ENCODE results near the gene EFTUD2.

Gene EFTUD2

DNA sequence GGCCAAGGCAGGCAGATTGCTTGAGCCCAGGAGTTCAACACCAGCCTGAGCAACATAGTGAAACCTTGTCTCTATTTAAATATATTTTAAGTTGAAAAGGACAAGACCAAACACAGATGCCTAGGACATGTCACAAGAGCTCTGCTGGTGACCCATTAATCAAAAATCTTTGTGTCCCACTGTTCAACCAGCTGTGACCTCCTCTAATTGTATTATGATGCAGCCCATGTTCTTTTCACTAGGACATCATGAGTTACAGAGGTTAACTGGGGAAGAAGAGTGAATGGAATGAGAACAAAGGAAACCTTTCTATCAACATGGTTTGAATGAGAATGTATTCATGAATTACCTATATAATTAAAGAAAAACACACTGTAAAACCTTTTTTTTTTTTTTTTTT, 7.0 kb downstream of the EFTUD2 start:
- Mint-ChIP-seq H3K4me3 (no peak overlapping the region), H3K36me3 (ENCODE audit: low read depth) (peaks cover 12% of the 10 kb centered on the region), H3K9me3 (no peaks in the 10 kb centered on the region), H3K4me1 (ENCODE audit: low read depth) (peaks cover 10% of the 10 kb centered on the region), H3K27me3 (ENCODE audit: low read depth) (no peaks in the 10 kb centered on the region), H3K27ac (no peak overlapping the region)

DNA sequence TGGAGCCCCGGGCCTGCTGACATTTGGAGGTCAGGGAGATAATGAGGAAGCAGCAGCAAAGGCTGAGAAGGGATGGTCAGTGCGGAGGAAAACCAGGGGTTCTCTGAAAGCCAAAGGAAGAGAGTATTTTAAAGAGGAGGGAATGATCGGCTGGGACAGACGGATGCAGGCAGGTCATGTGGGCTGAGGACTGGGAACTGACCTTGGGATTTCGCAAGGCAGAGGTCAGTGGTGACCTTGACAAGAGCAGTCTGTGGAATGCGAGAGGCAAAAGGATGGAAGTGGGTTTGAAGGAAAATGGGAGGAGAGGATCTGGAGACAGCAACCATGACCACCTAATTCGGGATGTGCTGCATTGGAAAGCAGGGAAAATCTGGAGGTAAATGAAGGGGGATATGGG, 10.2 kb downstream of the EFTUD2 start:
- Mint-ChIP-seq H3K9me3 (no peaks in the 10 kb centered on the region), H3K4me1 (ENCODE audit: low read depth) (peaks cover 4% of the 10 kb centered on the region), H3K4me3 (no peak overlapping the region), H3K27ac (no peak overlapping the region), H3K27me3 (ENCODE audit: low read depth) (no peaks in the 10 kb centered on the region), H3K36me3 (ENCODE audit: low read depth) (peaks cover 18% of the 10 kb centered on the region)

DNA sequence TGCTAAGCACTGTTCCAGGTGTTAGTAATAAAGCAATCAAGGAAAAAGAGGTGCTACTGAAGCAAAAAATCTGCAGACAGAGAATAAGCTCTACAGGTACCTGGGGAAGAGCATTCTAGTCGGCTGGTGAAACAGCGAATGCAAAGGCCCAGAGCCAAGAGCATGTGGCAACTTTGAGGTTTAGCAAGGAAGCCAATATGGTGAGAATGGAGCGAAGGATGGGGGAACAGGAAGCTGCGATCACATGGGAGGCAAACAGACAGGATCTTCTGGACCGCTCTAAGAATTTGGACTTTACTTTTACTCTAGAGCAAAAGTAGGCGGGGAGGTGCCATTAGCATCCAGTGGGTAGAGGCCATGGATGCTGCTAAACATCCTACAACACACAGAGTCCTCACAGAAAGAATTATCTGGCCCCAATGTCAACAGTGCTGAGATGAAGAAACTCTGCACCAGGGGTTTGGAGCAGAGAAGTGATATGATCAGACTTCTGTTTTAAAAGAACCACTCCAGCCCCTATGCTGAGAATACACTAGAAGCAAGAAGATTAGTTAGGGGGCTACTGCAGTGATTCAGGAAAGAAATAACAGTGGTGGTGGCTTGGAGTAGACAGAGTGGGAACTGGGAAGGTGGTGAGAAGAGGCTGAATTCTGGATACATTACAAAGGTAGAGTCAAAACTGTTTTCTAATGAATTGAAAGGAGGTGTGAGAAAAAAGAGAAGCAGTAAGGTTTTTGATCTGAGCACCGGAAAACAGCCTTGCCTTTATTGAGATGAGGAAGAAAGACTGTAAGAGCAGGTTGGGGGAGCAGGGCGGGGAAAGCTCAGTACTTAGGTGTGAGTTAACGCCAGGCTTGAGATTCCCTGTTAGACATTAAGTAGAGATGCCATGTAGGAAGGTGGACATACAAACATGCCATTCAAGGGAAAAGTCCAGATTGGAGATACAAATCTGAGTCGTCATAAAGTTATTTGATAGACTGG, 11.0 kb downstream of the EFTUD2 start:
- no peaks in the 10 kb centered on the region for H3K9me3 Mint-ChIP-seq
- H3K27ac Mint-ChIP-seq = no peak overlapping the region
- H3K4me3 Mint-ChIP-seq = no peak overlapping the region
- H3K36me3 Mint-ChIP-seq (ENCODE audit: low read depth) = peaks cover 20% of the 10 kb centered on the region
- no peaks in the 10 kb centered on the region for H3K27me3 Mint-ChIP-seq (ENCODE audit: low read depth)
- peaks cover 4% of the 10 kb centered on the region for H3K4me1 Mint-ChIP-seq (ENCODE audit: low read depth)

DNA sequence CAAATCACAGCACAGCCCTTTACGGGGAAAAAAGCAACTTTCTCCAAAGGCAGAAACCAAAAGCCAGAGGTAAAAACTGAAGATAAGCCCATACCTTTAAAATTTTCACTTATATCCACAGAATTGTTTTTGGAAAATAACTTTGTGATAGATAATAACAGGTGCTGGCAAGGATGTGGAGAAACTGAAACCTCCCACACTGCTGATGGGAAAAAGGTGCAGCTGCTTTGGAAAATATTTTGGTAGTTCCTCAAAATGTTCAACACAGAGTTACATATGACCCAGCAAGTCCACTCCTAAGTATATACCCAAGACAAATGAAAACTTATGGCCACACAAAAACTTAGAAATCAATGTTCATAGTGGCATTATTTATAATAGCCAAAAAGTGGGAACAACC, 12.2 kb downstream of the EFTUD2 start:
- no peaks in the 10 kb centered on the region for H3K27me3 Mint-ChIP-seq (ENCODE audit: low read depth)
- H3K27ac Mint-ChIP-seq = no peak overlapping the region
- peaks cover 29% of the 10 kb centered on the region for H3K36me3 Mint-ChIP-seq (ENCODE audit: low read depth)
- no peaks in the 10 kb centered on the region for H3K9me3 Mint-ChIP-seq
- no peak overlapping the region for H3K4me3 Mint-ChIP-seq
- peaks cover 4% of the 10 kb centered on the region for H3K4me1 Mint-ChIP-seq (ENCODE audit: low read depth)

DNA sequence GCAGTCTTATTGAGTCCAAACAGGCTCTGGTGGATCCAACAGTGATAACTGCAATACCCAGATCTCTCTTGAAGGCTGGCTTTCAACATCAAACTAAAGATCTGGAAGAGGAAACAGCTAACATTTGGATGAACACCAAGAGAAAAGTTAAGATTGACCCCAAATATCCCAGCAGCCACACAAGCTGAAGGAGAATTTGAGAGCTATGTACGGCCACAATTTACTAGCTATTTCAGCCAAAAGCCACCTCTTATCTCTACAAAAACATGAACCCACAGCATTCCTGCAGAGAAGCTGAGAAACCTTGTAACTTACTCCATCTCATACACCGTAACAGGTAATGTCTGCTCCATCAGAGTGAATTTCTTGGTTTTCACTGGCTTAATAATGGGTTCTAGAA, 14.3 kb downstream of the EFTUD2 start:
- H3K36me3 Mint-ChIP-seq (ENCODE audit: low read depth) = peaks cover 34% of the 10 kb centered on the region
- H3K27me3 Mint-ChIP-seq (ENCODE audit: low read depth) = no peaks in the 10 kb centered on the region
- no peak overlapping the region for H3K4me3 Mint-ChIP-seq
- no peak overlapping the region for H3K27ac Mint-ChIP-seq
- no peaks in the 10 kb centered on the region for H3K9me3 Mint-ChIP-seq
- no peaks in the 10 kb centered on the region for H3K4me1 Mint-ChIP-seq (ENCODE audit: low read depth)

DNA sequence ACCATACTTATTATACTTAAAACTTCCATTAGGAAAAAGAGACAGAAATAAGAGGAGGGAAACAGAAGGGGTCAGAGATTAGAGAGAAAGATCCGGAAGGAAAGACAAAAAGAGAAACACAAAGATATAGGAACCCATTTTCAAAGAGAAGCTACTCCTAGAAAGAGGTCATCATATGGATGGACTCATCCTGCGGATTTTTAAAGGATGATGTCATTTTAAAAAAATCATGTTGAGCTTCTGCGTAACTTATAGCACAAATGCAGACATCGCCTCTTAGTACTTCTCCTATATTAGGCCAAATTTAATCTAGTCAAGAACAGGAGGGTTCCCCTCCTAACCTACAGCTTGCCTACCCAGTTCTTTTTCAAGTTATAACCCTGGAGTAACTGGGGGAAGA, 18.1 kb downstream of the EFTUD2 start:
- no peaks in the 10 kb centered on the region for H3K27me3 Mint-ChIP-seq (ENCODE audit: low read depth)
- H3K4me1 Mint-ChIP-seq (ENCODE audit: low read depth) = no peaks in the 10 kb centered on the region
- H3K9me3 Mint-ChIP-seq = no peaks in the 10 kb centered on the region
- H3K36me3 Mint-ChIP-seq (ENCODE audit: low read depth) = peaks cover 42% of the 10 kb centered on the region
- H3K27ac Mint-ChIP-seq = no peak overlapping the region
- no peak overlapping the region for H3K4me3 Mint-ChIP-seq

DNA sequence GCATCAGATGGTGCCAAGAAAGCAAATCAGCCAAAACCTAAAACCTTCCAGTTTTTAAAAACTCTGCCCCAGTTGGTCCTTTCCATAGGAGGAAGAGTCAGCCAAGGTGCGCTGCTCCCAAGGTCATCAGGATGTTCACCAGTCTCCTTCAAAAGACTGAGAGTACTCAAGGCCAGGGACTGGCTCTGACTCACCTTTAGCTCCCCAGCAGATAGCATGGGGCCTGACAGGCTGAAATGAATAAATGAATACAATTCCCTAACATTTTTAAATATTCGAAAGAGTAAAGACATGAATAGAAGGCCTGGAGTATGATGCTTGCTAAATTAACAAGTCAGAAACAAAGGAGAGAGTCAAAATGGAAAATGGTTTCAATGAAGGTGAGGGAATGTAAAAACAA, 19.2 kb downstream of the EFTUD2 start:
- Mint-ChIP-seq H3K27me3 (ENCODE audit: low read depth) (no peaks in the 10 kb centered on the region), H3K9me3 (no peaks in the 10 kb centered on the region), H3K4me1 (ENCODE audit: low read depth) (no peaks in the 10 kb centered on the region), H3K36me3 (ENCODE audit: low read depth) (peaks cover 40% of the 10 kb centered on the region), H3K4me3 (no peak overlapping the region), H3K27ac (no peak overlapping the region)

DNA sequence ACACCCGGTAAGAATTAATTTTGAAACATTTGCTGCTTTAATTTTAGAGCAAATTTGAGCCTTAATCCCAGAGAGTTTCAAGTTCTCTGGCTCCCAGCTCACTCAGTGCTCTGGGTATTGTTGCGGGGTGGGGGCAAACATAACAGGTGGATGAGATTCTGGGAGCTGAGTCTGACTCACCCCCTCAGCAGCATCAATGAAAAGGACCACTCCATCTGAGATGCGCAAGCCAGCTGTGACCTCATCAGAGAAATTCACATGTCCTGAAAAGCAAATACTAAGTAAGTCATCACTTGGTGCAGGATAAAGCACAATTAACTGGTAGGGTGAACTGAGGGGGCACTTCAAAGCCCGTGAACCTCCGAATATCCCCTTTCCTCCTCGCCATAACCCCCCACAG, 19.9 kb downstream of the EFTUD2 start:
- no peaks in the 10 kb centered on the region for H3K27me3 Mint-ChIP-seq (ENCODE audit: low read depth)
- H3K4me3 Mint-ChIP-seq = no peak overlapping the region
- peaks cover 38% of the 10 kb centered on the region for H3K36me3 Mint-ChIP-seq (ENCODE audit: low read depth)
- H3K27ac Mint-ChIP-seq = no peak overlapping the region
- H3K4me1 Mint-ChIP-seq (ENCODE audit: low read depth) = no peaks in the 10 kb centered on the region
- H3K9me3 Mint-ChIP-seq = no peaks in the 10 kb centered on the region

DNA sequence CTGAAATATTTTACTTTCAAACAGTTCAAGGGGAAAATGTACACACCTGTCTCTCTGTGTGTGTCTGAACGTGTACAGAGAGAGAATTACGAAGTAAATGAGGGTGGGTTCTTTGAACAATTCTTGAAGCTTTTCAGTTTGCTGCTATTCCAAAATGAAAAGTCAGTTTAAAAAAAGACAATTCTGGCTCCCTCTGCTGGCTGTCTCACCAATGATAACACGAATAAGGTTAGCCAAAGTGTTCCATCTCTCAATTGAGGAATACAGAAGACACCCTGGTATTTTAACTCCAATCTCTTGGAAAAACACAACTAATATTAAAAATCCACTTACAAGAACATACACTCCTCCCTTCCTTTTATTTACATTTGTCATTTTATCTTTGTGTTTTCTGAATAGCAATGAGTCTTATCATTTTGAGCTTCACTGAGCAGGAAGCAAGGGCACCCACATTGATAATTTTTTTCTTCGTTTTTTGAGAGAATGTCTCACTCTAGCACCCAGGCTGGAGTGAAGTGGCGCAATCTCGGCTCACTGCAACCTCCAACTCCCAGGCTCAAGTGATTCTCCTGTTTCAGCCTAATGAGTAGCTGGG, 20.5 kb downstream of the EFTUD2 start:
- Mint-ChIP-seq H3K9me3 (no peaks in the 10 kb centered on the region), H3K4me1 (ENCODE audit: low read depth) (no peaks in the 10 kb centered on the region), H3K27ac (no peak overlapping the region), H3K36me3 (ENCODE audit: low read depth) (peaks cover 41% of the 10 kb centered on the region), H3K4me3 (no peak overlapping the region), H3K27me3 (ENCODE audit: low read depth) (no peaks in the 10 kb centered on the region)

DNA sequence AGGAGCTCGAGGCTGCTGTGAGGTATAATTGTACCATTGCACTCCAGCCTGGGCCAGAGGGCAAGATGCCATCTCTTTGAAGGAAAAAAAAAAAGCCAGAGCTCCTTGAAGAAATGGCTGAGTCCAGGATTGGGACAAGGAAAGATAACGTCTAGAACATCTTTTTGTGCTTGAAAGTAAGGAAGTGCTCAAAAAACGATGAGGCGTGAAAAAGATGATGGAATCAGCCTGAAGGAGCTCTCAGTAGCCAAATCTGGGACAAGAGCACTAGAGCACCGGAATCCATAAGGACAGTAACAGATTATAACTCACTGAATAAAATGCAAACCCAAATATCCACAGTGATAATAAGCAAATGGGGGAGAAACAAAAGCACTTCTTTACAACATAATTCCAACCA, 22.1 kb downstream of the EFTUD2 start:
- no peaks in the 10 kb centered on the region for H3K4me1 Mint-ChIP-seq (ENCODE audit: low read depth)
- peaks cover 36% of the 10 kb centered on the region for H3K36me3 Mint-ChIP-seq (ENCODE audit: low read depth)
- H3K4me3 Mint-ChIP-seq = no peak overlapping the region
- H3K27ac Mint-ChIP-seq = no peak overlapping the region
- H3K9me3 Mint-ChIP-seq = no peaks in the 10 kb centered on the region
- H3K27me3 Mint-ChIP-seq (ENCODE audit: low read depth) = no peaks in the 10 kb centered on the region

DNA sequence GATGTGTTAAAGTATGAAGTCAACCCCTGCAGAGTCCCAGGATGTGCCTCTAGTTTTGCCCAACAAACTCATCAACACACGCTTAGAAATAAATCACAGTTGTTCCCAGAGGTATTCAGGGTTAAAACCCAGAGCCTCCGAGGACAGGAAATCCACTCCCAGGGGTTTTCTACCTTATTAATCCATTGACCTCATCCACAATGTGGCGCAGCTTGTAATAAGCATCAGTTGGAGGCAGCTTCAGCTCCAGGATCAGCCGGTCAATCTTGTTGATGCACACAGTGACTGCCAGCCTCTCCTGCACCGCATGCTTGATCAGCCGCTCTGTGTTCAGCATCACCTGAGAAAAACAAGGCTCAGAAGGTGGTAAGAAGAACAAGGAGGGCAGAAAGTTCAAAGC, 23.5 kb downstream of the EFTUD2 start:
- no peak overlapping the region for H3K27ac Mint-ChIP-seq
- peaks cover 38% of the 10 kb centered on the region for H3K36me3 Mint-ChIP-seq (ENCODE audit: low read depth)
- no peaks in the 10 kb centered on the region for H3K4me1 Mint-ChIP-seq (ENCODE audit: low read depth)
- no peaks in the 10 kb centered on the region for H3K9me3 Mint-ChIP-seq
- no peaks in the 10 kb centered on the region for H3K27me3 Mint-ChIP-seq (ENCODE audit: low read depth)
- H3K4me3 Mint-ChIP-seq = no peak overlapping the region

DNA sequence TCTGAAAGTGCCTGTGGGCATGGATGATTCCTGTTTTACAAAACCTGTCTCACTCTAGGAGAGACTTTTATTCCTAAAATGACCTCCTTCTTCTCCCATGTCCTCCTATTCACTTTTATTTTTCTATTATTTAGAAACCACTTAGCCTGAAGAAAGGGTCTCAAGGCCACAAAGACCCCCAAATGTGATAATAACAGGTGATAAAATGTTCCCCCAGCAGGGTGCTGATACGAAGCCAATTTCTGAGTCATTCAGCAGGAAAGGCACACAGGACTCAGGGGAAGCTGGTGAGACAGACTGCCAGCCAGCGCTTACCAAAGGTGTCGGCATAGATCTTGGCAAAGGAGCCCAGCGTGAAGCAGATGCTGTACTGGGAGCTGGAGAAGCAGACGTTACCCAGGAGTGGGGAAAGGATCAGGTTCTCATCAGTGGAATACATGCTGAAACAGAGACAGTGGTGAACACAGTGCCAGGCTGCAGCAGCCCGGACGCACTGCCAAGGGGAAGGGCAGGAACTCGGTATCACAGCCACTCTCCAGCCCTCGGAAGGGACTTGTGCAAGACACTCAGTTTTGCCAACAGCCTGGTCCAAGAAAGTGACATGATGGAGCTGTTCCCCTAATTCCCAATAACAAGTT, 27.0 kb downstream of the EFTUD2 start:
- Mint-ChIP-seq H3K27ac (no peak overlapping the region), H3K36me3 (ENCODE audit: low read depth) (peaks cover 40% of the 10 kb centered on the region), H3K4me3 (no peak overlapping the region), H3K4me1 (ENCODE audit: low read depth) (no peaks in the 10 kb centered on the region), H3K27me3 (ENCODE audit: low read depth) (no peaks in the 10 kb centered on the region), H3K9me3 (no peaks in the 10 kb centered on the region)

DNA sequence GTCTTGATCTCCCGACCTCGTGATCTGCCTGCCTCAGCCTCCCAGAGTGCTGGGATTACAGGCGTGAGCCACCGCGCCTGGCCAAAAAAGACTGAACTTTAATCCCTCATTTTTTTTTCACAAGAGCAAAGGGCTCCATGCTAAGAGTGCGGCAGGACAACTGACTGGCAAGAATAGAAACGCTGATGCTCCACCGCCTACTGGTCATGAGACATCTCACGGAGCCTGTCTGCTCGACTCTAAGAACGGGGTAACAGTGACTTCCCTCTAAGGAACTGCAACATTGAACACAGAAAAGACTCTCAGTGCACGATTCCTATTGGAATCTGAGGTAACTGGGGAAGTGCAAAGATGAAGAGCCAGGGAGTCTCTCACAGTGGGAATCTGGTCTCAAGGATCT, 27.7 kb downstream of the EFTUD2 start:
- Mint-ChIP-seq H3K27ac (no peak overlapping the region), H3K4me1 (ENCODE audit: low read depth) (no peaks in the 10 kb centered on the region), H3K9me3 (no peaks in the 10 kb centered on the region), H3K27me3 (ENCODE audit: low read depth) (no peaks in the 10 kb centered on the region), H3K4me3 (no peak overlapping the region), H3K36me3 (ENCODE audit: low read depth) (peaks cover 34% of the 10 kb centered on the region)

DNA sequence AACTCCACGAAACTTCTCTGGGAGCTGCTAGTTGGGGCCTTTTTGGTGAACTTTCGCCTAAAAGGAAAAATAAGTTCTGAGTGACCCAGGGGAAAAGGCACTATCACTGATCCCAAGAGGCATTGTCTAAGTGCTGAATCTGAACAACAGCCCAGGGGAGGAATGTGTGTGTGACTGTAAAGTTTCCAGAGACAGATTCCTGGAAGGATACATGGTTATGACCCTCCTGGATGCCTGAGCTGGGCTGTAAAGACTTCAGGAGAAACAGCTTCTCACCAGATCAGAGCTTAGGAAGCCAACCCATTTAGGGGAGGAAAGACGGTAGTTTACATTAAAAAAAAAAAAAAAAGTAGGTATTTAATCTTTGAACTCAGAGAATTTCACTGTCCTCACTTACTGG, 31.4 kb downstream of the EFTUD2 start:
- Mint-ChIP-seq H3K27me3 (ENCODE audit: low read depth) (no peaks in the 10 kb centered on the region), H3K4me3 (no peak overlapping the region), H3K36me3 (ENCODE audit: low read depth) (peaks cover 39% of the 10 kb centered on the region), H3K27ac (no peak overlapping the region), H3K9me3 (no peaks in the 10 kb centered on the region), H3K4me1 (ENCODE audit: low read depth) (no peaks in the 10 kb centered on the region)

DNA sequence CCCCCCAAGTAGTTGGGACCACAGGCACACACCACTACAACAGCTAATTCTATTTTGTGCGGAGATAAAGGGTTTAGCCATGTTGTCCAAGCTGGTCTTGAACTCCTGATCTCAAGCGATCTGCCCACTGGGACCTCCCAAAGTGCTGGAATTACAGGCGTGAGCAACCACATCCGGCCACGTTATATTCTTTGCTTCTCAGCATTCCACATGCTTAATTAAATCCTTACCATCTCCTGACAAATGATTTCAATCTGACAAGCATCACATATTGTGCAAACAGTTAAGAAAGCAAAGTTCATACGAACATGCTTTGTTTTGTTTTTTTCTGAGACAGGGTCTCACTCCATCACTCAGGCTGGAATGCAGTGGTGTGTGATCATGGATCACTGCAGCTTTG, 33.3 kb downstream of the EFTUD2 start:
- peaks cover 39% of the 10 kb centered on the region for H3K36me3 Mint-ChIP-seq (ENCODE audit: low read depth)
- H3K4me3 Mint-ChIP-seq = no peak overlapping the region
- no peaks in the 10 kb centered on the region for H3K9me3 Mint-ChIP-seq
- H3K4me1 Mint-ChIP-seq (ENCODE audit: low read depth) = no peaks in the 10 kb centered on the region
- no peak overlapping the region for H3K27ac Mint-ChIP-seq
- no peaks in the 10 kb centered on the region for H3K27me3 Mint-ChIP-seq (ENCODE audit: low read depth)
